ENCODE results near the gene MGAM2. TPM values are rescaled to one million over a fixed set of nuclear protein-coding genes. Genes with fewer than 3 reads are reported as not detected.

MGAM2 gene
- total and polyA plus RNA-seq, 8 donors, result 0.03 to 4.6 (median 0.17) TPM

- ATAC-seq (no peak), DNase-seq (no peak)
- Histone ChIP-seq H3K4me1 (peaks cover 0 to 25% of the 10 kb centered on the region in 2 donors), H3K36me3 (no peaks in the 10 kb centered on the region), H3K9me3 (no peaks in the 10 kb centered on the region), H3K4me3 (no peak overlapping the region), H3K27me3 (no peaks in the 10 kb centered on the region), H3K27ac (no peak overlapping the region)
- TF ChIP-seq, protein P1, sequence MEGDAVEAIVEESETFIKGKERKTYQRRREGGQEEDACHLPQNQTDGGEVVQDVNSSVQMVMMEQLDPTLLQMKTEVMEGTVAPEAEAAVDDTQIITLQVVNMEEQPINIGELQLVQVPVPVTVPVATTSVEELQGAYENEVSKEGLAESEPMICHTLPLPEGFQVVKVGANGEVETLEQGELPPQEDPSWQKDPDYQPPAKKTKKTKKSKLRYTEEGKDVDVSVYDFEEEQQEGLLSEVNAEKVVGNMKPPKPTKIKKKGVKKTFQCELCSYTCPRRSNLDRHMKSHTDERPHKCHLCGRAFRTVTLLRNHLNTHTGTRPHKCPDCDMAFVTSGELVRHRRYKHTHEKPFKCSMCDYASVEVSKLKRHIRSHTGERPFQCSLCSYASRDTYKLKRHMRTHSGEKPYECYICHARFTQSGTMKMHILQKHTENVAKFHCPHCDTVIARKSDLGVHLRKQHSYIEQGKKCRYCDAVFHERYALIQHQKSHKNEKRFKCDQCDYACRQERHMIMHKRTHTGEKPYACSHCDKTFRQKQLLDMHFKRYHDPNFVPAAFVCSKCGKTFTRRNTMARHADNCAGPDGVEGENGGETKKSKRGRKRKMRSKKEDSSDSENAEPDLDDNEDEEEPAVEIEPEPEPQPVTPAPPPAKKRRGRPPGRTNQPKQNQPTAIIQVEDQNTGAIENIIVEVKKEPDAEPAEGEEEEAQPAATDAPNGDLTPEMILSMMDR (IDR thresholded peaks at IDR 0.05), result no peak
- intact Hi-C loops (cut with DNase I), result no loop called here
Observed at GRCh38 chr7:142108728-142109505, 2.6 kb upstream of the MGAM2 start.

GRCh38 chr7:142110098-142110497 is 1.4 kb upstream of the MGAM2 start:
- H3K36me3 ChIP-seq, result no peaks in the 10 kb centered on the region
- ATAC-seq, result no peak
- DNase-seq, result no peak

GRCh38 chr7:142110638-142111037 is 880 bp upstream of the MGAM2 start:
- H3K4me1 ChIP-seq, result peaks cover 0 to 8% of the 10 kb centered on the region in 2 donors
- no peak for ATAC-seq
- no peak overlapping the region for H3K27ac ChIP-seq
- TF ChIP-seq, protein P1 (IDR thresholded peaks at IDR 0.05), result no peak
- no peaks in the 10 kb centered on the region for H3K9me3 ChIP-seq
- intact Hi-C loops (cut with DNase I), result no loop called here
- no peaks in the 10 kb centered on the region for H3K36me3 ChIP-seq
- no peaks in the 10 kb centered on the region for H3K27me3 ChIP-seq
- H3K4me3 ChIP-seq, result no peak overlapping the region
- no peak for DNase-seq

More at GRCh38 chr7:142110098-142110497, 1.4 kb upstream of the MGAM2 start:
- TF ChIP-seq, protein P1 (IDR thresholded peaks at IDR 0.05), result no peak
- Histone ChIP-seq H3K4me3 (no peak overlapping the region), H3K27me3 (no peaks in the 10 kb centered on the region), H3K9me3 (no peaks in the 10 kb centered on the region), H3K4me1 (peaks cover 0 to 13% of the 10 kb centered on the region in 2 donors), H3K27ac (no peak overlapping the region)
- intact Hi-C loops (cut with DNase I), result no loop called here

- TF ChIP-seq, protein P1 (IDR thresholded peaks at IDR 0.05), result no peak
- ATAC-seq (no peak), DNase-seq (no peak)
- intact Hi-C loops (cut with DNase I), result no loop called here
- no peaks in the 10 kb centered on the region for H3K36me3 ChIP-seq
- no peaks in the 10 kb centered on the region for H3K27me3 ChIP-seq
- no peak overlapping the region for H3K27ac ChIP-seq
- no peak overlapping the region for H3K4me3 ChIP-seq
- H3K4me1 ChIP-seq, result no peaks in the 10 kb centered on the region
- no peaks in the 10 kb centered on the region for H3K9me3 ChIP-seq
Observed at GRCh38 chr7:142112086-142112485, 568 bp downstream of the MGAM2 start.

DNA sequence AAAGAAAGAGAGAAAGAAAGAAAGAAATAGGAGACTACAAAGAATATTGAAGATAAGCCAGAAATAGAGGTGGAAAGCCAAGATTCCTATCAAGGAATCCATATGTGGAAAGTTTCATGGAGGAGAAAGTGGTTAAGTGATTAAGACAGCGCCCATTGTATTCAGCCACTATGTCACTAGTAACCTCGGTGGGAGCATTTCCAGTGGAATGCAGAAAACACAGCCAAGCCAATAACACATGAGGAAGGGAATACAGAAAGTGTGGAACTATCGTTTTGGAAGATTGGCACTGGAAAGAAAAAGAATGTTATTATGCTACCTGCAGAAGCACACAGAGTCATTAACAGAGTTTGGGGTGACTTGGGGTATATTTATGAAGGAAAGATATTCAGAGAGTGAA is 2.7 kb downstream of the MGAM2 start:
- Histone ChIP-seq H3K27me3 (no peaks in the 10 kb centered on the region), H3K27ac (no peak overlapping the region), H3K4me3 (no peak overlapping the region), H3K9me3 (no peaks in the 10 kb centered on the region), H3K36me3 (no peaks in the 10 kb centered on the region), H3K4me1 (no peaks in the 10 kb centered on the region)
- DNase-seq (no peak), ATAC-seq (no peak)
- TF ChIP-seq, protein P1 (IDR thresholded peaks at IDR 0.05), result no peak
- intact Hi-C loops (cut with DNase I), result no loop called here

Data from left lung (tissue), 10 donors.